GM12801 (cell line): ENCODE measurements around the gene DUOX2.

Experiments
- CTCF ChIP-seq: IDR thresholded peaks from one replicate; pipeline ENCODE4 v1.5.1; 2011; ENCODE audit warnings: control low read depth; ENCODE audit not compliant: insufficient read length; ENCODE audit errors: extremely low read depth

Gene DUOX2

DNA sequence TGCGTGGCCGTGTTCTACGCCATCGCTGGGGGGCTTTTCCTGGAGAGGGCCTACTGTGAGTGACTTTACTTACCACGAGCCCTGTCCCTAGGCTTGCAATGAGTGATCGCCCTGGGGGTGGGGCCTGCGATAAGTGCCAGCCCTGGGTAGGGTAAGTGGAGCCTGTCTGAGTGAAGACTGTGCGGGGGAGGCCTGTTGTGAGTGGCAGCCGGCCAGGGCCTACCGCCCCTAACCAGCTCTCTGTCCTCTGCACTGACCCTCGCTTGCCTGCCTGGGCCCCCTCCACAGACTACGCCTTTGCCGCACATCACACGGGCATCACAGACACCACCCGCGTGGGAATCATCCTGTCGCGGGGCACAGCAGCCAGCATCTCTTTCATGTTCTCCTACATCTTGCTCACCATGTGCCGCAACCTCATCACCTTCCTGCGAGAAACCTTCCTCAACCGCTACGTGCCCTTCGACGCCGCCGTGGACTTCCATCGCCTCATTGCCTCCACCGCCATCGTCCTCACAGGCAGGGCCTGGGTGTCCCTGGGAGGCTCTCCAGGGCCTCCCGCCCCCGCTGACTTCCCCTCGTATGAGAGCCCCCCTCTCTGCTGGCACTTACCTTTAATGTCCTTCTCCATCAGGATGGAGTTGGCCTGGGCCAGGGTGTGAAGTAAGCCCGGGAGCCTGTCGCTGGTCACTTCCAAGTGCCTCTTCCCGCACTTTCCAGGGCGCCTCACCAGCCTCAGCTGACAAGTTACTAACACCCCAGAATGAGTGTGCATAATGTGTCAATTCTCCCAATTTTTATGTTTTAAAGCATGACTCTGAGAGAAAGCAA is 38.2 kb upstream of the DUOX2 start:
- TF ChIP-seq CTCF = no peak

DNA sequence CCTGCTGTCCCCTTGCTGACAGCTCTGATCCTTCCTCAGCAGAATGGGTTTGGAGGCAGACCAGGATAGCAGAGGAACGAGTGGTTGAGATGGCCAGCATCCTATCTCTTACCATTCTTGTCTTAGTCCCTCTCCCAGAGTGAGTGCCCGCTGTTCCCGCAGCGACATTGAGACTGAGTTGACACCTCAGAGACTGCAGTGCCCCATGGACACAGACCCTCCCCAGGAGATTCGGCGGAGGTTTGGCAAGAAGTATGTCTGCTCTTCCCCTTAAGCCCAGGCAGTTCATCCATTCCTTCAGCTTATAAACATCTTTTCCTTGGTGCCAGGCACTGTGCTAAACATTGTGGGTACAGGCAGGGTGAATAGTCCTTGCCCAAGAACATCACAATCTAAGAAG is 37.0 kb upstream of the DUOX2 start:
- no peak for TF ChIP-seq CTCF

DNA sequence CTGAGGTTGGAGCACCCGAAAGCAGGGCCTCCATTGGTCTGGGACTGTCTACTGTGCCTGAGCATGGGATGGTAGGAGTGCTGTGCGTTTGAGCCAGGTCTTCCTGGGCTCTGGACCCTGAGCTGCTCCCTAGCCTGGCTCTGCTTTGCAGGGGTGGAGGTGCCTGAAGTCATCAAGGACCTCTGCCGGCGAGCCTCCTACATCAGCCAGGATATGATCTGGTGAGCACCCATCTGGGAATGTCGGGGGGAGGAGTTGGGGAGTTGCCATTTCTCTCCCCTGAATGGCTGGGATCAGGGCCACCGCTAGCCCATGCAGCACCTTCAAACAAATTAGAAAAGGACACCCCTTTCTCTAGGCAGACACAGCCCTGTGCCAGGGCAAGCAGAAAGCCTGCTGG is 36.5 kb upstream of the DUOX2 start:
- TF ChIP-seq CTCF = no peak

DNA sequence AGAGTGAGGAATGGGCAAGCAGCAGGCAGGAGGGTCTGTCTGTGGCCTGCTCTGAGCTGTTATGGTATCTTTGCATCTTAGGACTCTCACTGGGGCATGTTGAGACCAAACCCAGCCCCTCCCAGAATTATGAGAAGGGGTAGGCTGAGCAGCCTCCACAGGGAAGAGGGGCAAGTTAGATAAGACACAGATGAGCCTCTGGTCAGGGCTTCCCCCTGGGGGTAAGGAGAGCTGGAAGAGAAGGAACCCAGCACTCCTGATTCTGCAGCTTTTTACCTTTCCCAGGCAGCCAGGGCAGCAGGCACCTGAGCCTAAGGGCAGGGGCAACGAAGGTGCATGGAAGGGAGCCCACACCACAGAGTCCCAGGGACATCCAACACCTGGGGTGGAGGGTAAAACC is 35.1 kb upstream of the DUOX2 start:
- no peak for TF ChIP-seq CTCF

- no peak for TF ChIP-seq CTCF
Measured at GRCh38 chr15:45148076-45149059, 34.4 kb upstream of the DUOX2 start.

DNA sequence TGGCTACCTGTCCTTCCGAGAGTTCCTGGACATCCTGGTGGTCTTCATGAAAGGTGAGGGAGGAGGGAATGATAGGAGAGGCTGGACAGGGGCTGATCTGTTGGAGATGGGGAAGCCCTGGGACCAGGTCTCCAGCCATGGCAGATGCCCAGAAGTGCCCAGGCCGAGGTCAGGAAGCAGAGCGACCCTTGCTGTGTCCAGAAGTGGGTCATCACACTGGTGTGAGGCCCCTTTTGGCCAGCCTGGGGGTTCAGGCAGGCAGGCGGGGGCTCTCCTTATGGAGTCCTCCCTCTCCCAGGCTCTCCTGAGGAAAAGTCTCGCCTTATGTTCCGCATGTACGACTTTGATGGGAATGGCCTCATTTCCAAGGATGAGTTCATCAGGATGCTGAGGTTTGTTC is 33.6 kb upstream of the DUOX2 start:
- TF ChIP-seq CTCF = no peak

GRCh38 chr15:45146405-45146804 is 32.4 kb upstream of the DUOX2 start:
- no peak for TF ChIP-seq CTCF
